GM08714 (cell line): ENCODE results near the gene KCNN1.
"Not testable (repeated sequence)": the region's sequence is repeated elsewhere in the genome, so short reads cannot be mapped to it uniquely, and the experiment has no call there.

ENCODE experiments used
- H3K4me3 ChIP-seq: fragments of 200-500 bp; sonication (Bioruptor generic); 2 replicates; pipeline ENCODE4 v1.5.1; 2014; ENCODE audit warnings: mild to moderate bottlenecking, low read length, inconsistent platforms
- ZNF274 ChIP-seq: IDR thresholded peaks from 2 replicates; pipeline ENCODE4 v1.6.1; 2012; ENCODE audit warnings: mild to moderate bottlenecking, low read depth, low read length

Gene KCNN1

DNA sequence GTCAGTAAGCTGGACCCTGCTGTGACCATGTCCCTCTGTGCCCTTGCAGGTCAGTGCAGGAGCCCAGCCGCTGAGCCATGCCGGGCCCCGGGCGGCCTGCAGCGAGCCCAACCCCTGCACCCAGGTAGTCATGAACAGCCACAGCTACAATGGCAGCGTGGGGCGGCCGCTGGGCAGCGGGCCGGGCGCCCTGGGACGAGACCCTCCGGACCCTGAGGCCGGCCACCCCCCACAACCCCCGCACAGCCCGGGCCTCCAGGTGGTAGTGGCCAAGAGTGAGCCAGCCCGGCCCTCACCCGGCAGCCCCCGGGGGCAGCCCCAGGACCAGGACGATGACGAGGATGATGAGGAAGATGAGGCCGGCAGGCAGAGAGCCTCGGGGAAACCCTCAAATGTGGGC is 6.9 kb downstream of the KCNN1 start:
- no peak for TF ChIP-seq ZNF274
- H3K4me3 ChIP-seq = no peak overlapping the region

- TF ChIP-seq ZNF274 = no peak
- H3K4me3 ChIP-seq = no peak overlapping the region
Observed at GRCh38 chr19:17974551-17974950, 7.6 kb downstream of the KCNN1 start.

- TF ChIP-seq ZNF274 = no peak
Observed at GRCh38 chr19:17975032-17975431, 8.1 kb downstream of the KCNN1 start.

DNA sequence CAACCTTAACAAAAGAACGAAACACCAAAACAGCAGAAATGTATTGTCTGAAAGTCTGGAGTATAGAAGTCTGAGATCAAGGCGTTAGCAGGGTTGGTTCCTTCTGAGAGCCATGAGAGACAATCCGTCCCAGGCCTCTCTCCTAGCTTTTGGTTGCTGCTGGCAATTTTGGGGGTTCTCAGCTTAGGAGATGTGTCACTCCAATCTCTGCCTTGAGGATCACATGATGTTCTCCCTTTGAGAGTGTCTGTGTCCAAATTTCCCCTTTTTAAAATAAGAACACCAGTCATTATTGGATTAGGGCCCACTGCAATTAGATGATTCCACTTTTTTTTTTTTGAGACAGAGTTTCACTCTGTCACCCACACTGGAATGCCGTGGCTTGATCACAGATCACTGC is 10.1 kb downstream of the KCNN1 start:
- H3K4me3 ChIP-seq = no peak overlapping the region
- TF ChIP-seq ZNF274 = no peak

More at GRCh38 chr19:17975032-17975431, 8.1 kb downstream of the KCNN1 start:
- no peak overlapping the region for H3K4me3 ChIP-seq

GRCh38 chr19:17977488-17977887 is 10.6 kb downstream of the KCNN1 start:
- no peak overlapping the region for H3K4me3 ChIP-seq
- TF ChIP-seq ZNF274 = no peak

GRCh38 chr19:17981611-17982010 is 14.7 kb downstream of the KCNN1 start:
- TF ChIP-seq ZNF274 = no peak

GRCh38 chr19:17982430-17982829 is 15.5 kb downstream of the KCNN1 start:
- H3K4me3 ChIP-seq = no peak overlapping the region
- TF ChIP-seq ZNF274 = no peak

More at GRCh38 chr19:17981611-17982010, 14.7 kb downstream of the KCNN1 start:
- no peak overlapping the region for H3K4me3 ChIP-seq

GRCh38 chr19:17985037-17985818 is 18.3 kb downstream of the KCNN1 start:
- TF ChIP-seq ZNF274 = no peak

DNA sequence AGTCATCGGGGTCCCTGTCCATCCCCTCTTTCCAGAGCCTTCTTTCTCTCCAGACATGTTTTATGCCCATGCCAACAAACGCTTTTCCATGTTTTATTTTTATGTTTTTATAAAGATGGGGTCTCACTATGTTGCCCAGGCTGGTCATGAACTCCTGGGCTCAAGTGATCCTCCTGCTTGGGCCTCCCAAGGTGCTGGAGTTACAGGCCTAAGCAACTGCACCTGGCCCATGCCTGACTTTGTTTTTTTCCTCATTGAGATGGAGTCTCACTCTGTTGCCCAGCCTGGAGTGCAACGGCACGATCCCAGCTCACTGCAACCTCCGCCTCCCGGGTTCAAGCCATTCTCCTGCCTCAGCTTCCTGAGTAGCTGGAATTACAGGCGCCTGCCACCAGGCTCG is 19.7 kb downstream of the KCNN1 start:
- not testable (repeated sequence) for H3K4me3 ChIP-seq

More at GRCh38 chr19:17985037-17985818, 18.3 kb downstream of the KCNN1 start:
- H3K4me3 ChIP-seq = no peak overlapping the region

DNA sequence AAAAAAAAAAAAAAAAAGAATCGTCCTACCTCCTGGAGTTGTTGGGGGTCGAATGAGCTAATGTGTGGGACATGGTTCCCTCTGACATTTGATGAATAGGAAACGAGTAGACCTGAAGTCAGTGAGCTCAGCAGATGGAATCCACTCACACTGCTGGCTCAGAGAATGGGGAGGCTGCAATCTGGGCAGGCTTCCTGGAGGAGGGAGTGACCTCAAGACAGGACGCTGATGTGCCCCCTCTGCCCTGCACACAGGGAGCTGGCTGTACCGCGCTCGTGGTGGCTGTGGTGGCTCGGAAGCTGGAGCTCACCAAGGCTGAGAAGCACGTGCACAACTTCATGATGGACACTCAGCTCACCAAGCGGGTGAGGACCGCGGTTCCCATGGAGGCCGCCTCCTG is 21.3 kb downstream of the KCNN1 start:
- TF ChIP-seq ZNF274 = no peak
- H3K4me3 ChIP-seq = no peak overlapping the region

- TF ChIP-seq ZNF274 = no peak
- no peak overlapping the region for H3K4me3 ChIP-seq
Observed at GRCh38 chr19:17989425-17990094, 22.7 kb downstream of the KCNN1 start.

GRCh38 chr19:17993076-17993813 is 26.3 kb downstream of the KCNN1 start:
- no peak overlapping the region for H3K4me3 ChIP-seq
- no peak for TF ChIP-seq ZNF274

DNA sequence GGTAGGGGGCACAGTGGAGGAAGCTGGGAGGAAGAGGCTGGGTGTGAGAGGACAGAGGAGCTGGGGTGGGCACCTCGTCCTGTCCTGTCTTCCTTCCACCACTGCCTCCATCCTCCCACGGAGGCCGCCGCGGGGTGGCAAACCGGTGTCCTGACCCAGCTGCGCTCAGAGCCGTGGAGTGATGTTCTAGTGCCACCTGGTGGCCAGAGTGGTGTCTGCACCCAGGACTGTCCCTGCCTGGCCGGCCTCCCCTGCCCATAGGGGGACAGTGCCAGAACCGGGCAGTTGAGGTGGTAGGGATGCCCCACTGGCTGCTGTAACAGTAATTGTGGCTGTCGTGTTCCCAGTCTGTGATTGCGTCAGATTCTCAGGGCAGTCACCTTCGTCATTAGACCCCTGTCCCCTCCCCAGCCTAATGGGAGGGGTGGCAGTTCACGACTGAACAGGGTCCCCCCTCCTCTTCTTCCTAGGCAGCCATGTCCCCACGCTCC is 30.0 kb downstream of the KCNN1 start:
- no peak for TF ChIP-seq ZNF274
- H3K4me3 ChIP-seq = no peak overlapping the region

DNA sequence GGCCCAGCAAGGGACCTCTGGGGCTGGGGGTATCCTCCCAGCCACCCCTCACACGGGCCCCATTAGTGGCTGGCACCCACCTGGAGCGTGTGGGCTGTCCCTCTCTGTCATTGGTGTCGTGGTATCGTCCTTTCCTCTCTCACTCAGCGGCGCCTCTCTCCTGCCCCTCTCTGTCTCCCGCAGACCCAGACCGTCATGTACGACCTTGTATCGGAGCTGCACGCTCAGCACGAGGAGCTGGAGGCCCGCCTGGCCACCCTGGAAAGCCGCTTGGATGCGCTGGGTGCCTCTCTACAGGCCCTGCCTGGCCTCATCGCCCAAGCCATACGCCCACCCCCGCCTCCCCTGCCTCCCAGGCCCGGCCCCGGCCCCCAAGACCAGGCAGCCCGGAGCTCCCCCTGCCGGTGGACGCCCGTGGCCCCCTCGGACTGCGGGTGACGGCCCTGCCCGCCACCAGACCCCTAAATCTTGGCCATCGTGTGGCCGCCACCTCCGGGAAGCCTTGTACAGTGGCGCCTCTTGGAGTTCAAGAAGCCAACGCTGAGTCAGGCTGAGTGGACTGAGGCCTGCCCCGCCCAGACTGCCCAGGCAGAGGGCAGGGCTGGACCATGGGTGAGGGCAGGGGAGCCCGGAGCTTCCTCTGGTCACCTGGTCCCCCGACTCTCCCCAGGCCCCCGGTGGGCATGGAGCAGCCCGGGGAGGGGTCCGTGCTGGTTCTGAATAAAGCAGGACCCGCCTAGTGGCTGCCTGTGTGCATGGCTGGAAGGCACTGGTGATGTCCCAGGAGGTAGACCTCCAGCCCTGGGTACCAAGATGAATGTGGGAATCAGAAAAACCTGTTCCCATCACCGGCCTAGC is 31.3 kb downstream of the KCNN1 start:
- no peak overlapping the region for H3K4me3 ChIP-seq
- no peak for TF ChIP-seq ZNF274
